ENCODE measurements around the gene ZNF574.

DNA sequence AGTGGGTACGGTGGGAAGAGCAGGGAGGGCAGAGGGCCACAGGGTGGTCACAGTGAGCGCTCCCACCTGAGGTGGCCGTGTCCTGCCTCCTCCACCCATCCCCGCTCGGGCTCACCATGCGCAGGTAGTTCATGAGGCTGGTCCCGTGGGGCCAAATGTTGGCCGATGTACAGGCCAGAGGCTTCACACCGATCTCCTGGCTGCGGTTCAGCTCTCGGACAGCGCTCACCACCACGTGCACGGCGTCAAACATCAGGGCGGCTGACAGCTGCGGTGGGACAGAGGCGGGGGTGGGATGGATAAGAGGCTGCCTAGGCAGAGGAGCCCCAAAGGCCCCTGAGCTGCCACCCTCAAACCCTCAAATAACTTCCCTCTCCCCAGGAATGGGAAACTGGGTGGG, 21.8 kb upstream of the ZNF574 start:
- no peak for TF ChIP-seq POLR2A (IDR thresholded peaks at IDR 0.05; ENCODE audit: low read depth, low read length)
- no peak for TF ChIP-seq POLR2AphosphoS5 (IDR thresholded peaks at IDR 0.05; ENCODE audit: low read depth, low read length)
- no peak for TF ChIP-seq TAF1 (IDR thresholded peaks at IDR 0.05; ENCODE audit: borderline replicate concordance, low read depth, low read length)

All from GM12892 (cell line).